Stimulated activated effector memory CD8-positive, alpha-beta T cell treated with anti-CD3 and anti-CD28 coated beads, Interleukin-12 subunit alpha, Interleukin-12 subunit beta, amount 100 ng/mL, for 72 hours (primary cell): ENCODE measurements around the gene AK9.

Experiments used
- ATAC-seq: fragments of 150-1000 bp; cut with Tn5 transposase; 2 replicates; pipeline ENCODE4 v1.10.0; 2021
- DNase-seq, 2 donors: peaks; one replicate each; pipeline ENCODE4 v3.0.0; 2021 to 2022; ENCODE audit warnings: low spot score in 2 of 2
- H3K27ac Mint-ChIP-seq: one replicate; pipeline ENCODE4 v1.8.0; 2022; ENCODE audit warnings: mild to moderate bottlenecking, mixed read lengths
- H3K36me3 Mint-ChIP-seq: one replicate; pipeline ENCODE4 v1.8.0; 2022; ENCODE audit warnings: mild to moderate bottlenecking, mixed read lengths
- H3K4me1 Mint-ChIP-seq: one replicate; pipeline ENCODE4 v1.8.0; 2022; ENCODE audit warnings: mixed read lengths
- H3K4me3 Mint-ChIP-seq: one replicate; pipeline ENCODE4 v1.8.0; 2022; ENCODE audit warnings: mild to moderate bottlenecking, mixed read lengths
- H3K9me3 Mint-ChIP-seq: one replicate; pipeline ENCODE4 v1.8.0; 2022; ENCODE audit warnings: mixed read lengths

AK9 gene

DNA sequence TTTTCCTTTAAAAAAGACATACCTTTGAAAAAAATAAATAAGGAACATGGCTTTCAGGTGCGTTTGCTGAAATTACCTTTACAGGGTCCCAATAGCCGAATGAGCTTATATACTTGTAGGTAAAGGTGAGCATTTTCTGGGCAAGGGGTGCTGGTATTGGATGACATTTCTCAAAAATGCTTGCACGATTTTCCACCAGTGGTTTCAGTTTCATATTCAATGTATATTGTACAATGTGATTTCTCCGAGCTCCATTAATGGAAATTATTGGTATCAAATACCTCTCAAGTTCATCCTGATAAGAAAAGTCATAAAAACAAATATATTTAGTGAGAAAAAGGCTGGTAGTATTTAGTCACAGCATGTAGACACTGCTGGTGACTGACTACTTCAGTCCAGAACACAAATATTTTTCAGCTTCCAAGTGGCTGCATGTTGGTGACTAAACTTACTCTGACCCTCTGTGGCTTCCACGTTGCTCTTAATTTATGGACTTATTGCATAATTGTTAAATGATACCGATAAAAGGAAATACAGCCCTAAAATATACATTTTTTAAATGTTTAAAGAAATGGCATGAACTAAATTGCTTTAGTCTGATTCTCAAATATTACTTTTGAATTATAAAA, 175.1 kb downstream of the AK9 start:
- no peak for DNase-seq
- no peak overlapping the region for H3K27ac Mint-ChIP-seq
- ATAC-seq = peak; percentile 26

DNA sequence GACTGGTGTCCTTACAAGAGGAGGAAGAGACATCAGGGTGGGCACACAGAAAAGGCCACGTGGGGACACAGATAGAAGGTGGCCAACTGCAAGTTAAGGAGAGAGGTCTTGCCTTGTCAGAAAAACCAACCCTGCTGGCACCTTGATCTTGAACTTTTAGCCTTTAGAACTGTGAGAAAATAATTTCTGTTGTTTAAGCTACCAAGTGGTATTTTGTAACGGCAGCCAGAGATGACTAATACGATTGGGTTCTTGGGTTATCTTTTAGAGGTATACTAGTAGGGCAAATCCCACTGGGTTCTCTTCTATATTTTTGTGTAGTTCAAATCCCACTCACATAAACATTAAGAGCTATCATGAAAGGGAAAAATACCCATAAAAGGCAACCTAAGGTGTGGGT, 176.1 kb downstream of the AK9 start:
- H3K4me3 Mint-ChIP-seq = peak overlapping the region; percentile 9
- no peaks in the 10 kb centered on the region for H3K36me3 Mint-ChIP-seq
- H3K27ac Mint-ChIP-seq = peak overlapping the region; percentile 35
- no peak for DNase-seq
- ATAC-seq = no peak
- no peaks in the 10 kb centered on the region for H3K9me3 Mint-ChIP-seq
- H3K4me1 Mint-ChIP-seq = peaks cover 18% of the 10 kb centered on the region

More for the DNA sequence above, 175.1 kb downstream of the AK9 start:
- Mint-ChIP-seq H3K4me3 (peak overlapping the region; percentile 9), H3K4me1 (peaks cover 18% of the 10 kb centered on the region), H3K9me3 (no peaks in the 10 kb centered on the region), H3K36me3 (no peaks in the 10 kb centered on the region)

DNA sequence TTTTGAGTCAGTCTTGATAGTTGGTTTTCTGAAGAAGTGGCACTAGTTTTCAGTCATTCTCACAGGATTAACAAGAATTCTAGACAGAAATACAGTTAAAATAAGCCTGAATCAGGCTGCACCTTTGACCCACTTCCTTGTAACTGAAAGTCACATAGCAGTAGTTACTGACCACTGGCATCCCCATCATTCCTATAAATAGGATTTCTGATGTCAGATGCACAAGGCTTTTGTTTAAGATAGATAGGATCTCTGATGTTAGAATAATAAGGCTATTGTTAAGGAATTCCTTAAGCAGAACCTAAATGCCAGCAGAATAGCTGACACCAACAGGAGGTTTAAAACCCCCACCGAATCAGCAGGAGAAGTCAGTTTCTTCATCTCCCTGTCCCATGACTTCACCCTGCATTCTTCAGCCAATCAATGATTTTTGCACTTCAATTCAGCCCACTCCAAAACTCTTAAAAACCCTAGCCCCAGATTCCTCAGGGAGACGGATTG, 177.4 kb downstream of the AK9 start:
- H3K9me3 Mint-ChIP-seq = no peaks in the 10 kb centered on the region
- H3K4me1 Mint-ChIP-seq = peaks cover 18% of the 10 kb centered on the region
- ATAC-seq = peak; percentile 36
- DNase-seq = no peak
- H3K36me3 Mint-ChIP-seq = no peaks in the 10 kb centered on the region
- H3K27ac Mint-ChIP-seq = no peak overlapping the region
- H3K4me3 Mint-ChIP-seq = no peak overlapping the region

DNA sequence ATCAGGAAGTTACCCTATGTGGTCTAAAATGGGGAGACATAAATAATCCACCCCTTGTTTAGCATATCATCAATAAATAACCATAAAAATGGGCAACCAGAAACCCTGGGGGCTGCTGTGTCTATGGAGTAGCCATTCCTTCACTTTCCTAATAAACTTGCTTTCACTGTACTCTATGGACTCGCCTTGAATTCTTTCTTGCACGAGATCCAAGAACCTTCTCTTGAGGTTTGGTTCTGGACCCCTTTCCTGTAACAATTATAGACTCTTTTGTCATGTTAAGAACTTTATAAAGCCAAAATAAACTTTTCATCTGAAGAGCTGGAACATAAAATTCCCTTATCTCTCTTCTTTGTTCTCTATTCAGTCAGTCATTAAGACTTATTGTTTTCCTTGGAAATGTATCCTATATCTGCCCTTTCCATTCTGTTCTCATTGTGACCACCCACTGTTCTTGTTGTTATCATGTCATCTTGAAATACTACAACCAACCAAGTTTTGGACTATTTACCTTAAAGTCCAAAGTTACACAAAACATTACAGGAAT, 178.7 kb downstream of the AK9 start:
- no peak overlapping the region for H3K4me3 Mint-ChIP-seq
- DNase-seq (no peak), ATAC-seq (no peak)
- H3K27ac Mint-ChIP-seq = no peak overlapping the region
- H3K9me3 Mint-ChIP-seq = no peaks in the 10 kb centered on the region
- H3K36me3 Mint-ChIP-seq = no peaks in the 10 kb centered on the region
- H3K4me1 Mint-ChIP-seq = peaks cover 18% of the 10 kb centered on the region

DNA sequence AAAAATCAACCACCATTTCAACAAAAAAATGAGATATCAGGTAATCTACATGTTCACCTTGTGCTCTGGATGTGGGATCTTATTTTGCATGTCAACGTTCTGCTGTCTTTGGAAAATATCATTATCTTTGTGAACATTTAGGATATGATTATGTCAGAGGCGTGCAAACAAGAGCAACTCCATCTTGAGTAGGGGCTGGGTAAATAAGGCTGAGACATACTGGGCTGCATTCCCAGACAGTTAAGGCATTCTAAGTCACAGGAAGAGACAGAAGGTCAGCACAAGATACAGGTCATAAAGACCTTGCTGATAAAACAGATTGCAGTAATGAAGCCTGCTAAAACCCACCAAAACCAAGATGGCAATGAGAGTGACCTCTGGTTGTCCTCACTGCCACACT, 179.2 kb downstream of the AK9 start:
- ATAC-seq = no peak
- no peaks in the 10 kb centered on the region for H3K9me3 Mint-ChIP-seq
- H3K27ac Mint-ChIP-seq = no peak overlapping the region
- no peaks in the 10 kb centered on the region for H3K36me3 Mint-ChIP-seq
- H3K4me1 Mint-ChIP-seq = peaks cover 15% of the 10 kb centered on the region
- no peak overlapping the region for H3K4me3 Mint-ChIP-seq
- DNase-seq = no peak

DNA sequence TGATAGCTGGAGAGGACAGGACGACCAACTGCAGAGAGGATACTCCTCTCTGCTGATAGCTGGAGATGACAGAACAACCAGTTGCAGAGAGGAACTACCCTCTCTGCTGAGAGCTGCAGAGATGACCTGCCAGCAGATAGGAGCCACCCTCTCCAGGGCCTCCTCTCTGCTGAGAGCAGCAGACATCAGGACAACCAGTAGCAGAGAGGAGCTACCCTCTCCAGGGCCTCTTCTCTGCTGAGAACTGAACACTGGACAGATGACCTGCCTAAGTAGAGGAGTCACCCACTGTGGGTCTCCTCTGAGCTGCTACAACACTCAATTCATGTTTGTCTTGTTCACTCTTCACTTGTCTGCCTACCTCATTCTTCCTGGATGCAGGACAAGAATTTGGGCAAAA, 180.6 kb downstream of the AK9 start:
- ATAC-seq = no peak
- H3K4me3 Mint-ChIP-seq = no peak overlapping the region
- no peak overlapping the region for H3K27ac Mint-ChIP-seq
- H3K9me3 Mint-ChIP-seq = no peaks in the 10 kb centered on the region
- DNase-seq = no peak
- no peaks in the 10 kb centered on the region for H3K36me3 Mint-ChIP-seq
- H3K4me1 Mint-ChIP-seq = peaks cover 4% of the 10 kb centered on the region

DNA sequence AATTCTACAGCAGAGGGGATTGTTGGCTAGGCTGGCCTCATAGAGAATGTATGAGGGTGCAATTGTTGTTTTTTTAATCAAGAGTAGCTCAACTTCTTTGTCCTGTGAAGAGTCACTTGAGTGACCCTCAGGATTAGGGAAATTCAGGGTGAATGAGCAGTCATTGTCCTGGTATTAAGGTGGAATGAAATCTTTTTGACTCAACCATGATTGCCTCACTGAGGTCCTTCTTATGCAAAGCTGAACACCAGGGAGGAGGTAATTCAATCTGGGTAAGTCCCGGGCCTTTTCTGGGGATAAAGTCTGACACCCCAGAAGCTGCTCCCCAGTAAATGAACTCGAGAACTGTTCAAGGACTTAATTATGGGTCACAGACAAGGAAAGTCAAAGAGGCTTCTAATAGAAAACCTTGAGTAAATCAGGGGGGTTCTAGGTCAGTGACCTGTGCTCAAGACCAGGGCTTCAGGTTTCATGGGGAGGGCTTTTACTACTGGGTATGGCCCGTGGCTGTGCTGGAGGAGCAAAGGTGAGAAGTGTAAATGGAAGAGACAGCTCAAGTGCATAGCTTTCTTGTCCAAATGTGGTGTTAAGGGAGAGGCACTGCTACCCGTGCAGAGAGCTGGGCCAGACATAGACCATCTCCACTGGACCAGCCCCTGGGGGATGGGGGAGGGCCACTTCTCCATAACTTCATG, 182.7 kb downstream of the AK9 start:
- Mint-ChIP-seq H3K27ac (no peak overlapping the region), H3K4me1 (no peaks in the 10 kb centered on the region), H3K4me3 (no peak overlapping the region), H3K9me3 (no peaks in the 10 kb centered on the region), H3K36me3 (no peaks in the 10 kb centered on the region)
- no peak for DNase-seq
- ATAC-seq = no peak

DNA sequence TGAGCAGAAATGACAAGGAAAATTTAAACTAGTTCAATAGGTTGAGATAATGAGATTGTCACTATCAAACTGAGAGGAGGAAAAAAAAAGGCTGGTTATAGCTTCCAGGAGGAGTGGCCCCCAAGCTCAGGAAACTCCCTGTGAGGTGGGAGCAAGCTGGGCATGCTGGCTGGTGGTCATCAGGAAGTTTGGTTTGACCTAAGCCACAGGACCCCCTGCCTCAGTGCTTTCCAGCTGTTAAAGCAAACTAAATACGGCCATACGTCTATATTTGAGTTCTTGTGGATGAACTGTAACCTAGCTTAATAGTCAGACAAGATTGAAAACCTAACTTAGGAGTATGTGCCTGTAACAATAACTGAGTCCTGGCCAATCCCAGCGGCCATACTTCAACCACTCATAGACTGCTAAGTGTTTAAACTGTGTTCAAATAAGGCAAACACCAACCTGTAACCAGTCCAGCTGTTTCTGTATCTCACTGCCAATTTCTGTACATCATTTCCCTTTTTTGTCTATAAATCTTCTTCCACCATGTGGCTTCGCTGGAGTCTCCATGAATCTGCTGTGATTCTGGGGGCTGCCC, 183.4 kb downstream of the AK9 start:
- H3K4me1 Mint-ChIP-seq = no peaks in the 10 kb centered on the region
- no peaks in the 10 kb centered on the region for H3K9me3 Mint-ChIP-seq
- H3K36me3 Mint-ChIP-seq = no peaks in the 10 kb centered on the region
- DNase-seq = no peak
- peak overlapping the region; percentile 4 for H3K27ac Mint-ChIP-seq
- no peak overlapping the region for H3K4me3 Mint-ChIP-seq
- ATAC-seq = no peak

DNA sequence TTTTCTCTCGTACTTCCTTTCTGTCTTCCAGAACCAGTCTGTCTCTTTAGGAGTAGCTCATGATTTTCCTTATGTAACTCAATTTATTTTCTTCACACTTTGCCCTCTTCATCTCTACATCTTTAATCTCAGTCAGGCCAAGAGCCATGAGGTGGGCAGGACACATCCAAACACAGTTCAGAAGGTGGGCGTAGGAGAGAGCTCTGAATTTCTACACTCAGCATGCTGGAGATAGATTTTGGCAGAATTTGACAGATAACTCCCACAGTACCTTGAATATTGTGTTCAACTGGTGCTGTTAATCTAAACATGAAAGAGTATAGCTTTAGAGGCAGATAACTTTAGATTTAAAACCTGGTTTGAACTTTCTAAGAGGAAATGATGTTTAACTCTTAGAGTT, 184.2 kb downstream of the AK9 start:
- no peak overlapping the region for H3K4me3 Mint-ChIP-seq
- H3K9me3 Mint-ChIP-seq = no peaks in the 10 kb centered on the region
- H3K27ac Mint-ChIP-seq = peak overlapping the region; percentile 4
- H3K4me1 Mint-ChIP-seq = no peaks in the 10 kb centered on the region
- ATAC-seq (no peak), DNase-seq (no peak)
- no peaks in the 10 kb centered on the region for H3K36me3 Mint-ChIP-seq

DNA sequence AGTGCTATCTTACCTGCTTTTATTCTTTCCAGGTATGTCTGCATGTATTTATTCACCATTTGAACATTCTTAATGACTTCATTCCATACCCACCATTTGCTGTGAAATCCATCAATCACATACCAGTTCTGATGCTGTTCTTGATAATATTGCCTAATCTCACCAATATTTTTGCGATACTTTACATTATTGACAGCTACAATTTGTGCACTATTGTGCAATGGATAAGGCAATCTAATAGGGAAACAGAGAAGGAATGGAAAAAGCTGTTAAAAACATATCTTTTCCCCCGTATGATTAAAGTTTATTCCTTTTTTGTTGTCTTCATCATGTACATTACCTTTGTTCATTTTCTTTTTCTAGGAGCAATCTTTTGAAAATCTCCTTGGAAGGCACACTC, 184.7 kb downstream of the AK9 start:
- Mint-ChIP-seq H3K4me1 (no peaks in the 10 kb centered on the region), H3K27ac (peak overlapping the region; percentile 4), H3K4me3 (no peak overlapping the region), H3K36me3 (no peaks in the 10 kb centered on the region), H3K9me3 (no peaks in the 10 kb centered on the region)
- ATAC-seq = no peak
- DNase-seq = no peak

DNA sequence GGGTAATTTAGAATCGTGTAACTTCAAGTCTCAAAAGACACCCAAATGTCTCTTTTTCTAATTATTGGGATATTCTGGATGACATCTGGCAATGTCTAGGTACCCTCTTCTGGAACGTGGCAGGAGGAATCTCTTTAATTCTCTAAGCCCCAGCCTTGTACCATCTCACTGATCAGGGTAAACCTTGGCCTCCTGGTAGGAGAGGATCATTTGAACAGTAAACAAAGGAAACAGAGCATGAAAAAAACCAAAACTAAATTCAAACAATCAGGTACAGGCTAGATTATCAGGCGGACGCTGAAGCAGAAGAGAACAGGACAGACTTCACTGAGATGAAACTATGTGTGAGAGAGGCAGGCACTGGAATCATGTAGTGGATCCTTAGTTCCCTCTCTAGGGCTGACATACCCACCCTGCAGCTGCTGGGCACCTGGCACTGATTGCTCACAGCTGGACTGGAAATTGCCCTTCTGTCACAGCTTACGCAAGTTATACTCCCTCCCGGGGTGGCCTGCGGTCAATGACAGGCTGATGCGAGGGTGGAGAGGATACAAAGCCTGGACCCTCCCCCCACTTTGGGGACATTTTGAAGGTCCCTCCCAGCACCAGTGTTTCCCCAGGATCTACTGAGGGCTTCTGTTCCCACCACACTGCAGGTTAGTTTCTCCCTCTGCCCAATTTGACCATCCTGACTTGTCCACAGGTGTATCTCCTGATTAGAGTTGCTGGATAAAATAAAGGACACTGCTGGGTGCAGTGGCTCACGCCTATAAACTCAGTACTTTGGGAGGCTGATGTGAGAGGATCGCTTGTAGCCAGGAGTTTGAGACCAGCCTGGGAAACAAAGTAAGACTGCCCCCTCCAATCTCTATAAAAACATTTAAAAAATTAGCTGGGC, 187.4 kb downstream of the AK9 start:
- ATAC-seq (no peak), DNase-seq (no peak)
- no peaks in the 10 kb centered on the region for H3K9me3 Mint-ChIP-seq
- H3K27ac Mint-ChIP-seq = no peak overlapping the region
- no peak overlapping the region for H3K4me3 Mint-ChIP-seq
- no peaks in the 10 kb centered on the region for H3K4me1 Mint-ChIP-seq
- H3K36me3 Mint-ChIP-seq = no peaks in the 10 kb centered on the region

DNA sequence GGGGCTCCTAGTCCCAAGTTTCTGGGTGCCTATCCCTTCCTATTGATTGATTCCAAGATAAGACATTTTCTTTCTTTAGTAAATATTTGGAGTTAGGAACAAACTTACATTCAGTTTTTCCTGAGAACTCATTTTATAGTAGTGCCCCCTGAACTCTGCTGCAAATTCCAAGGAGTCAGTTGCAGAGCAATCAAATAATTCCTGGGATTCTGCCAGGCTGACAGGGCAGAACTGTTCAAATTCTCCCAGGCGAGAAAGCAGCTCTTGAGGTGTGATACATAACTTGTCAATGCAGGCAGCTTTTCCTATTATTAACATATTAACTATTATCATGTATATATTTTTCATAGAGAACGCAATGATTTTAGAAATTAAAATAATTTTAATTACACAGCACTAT, 192.1 kb downstream of the AK9 start:
- no peaks in the 10 kb centered on the region for H3K9me3 Mint-ChIP-seq
- DNase-seq (no peak), ATAC-seq (no peak)
- no peaks in the 10 kb centered on the region for H3K36me3 Mint-ChIP-seq
- H3K4me3 Mint-ChIP-seq = no peak overlapping the region
- no peaks in the 10 kb centered on the region for H3K4me1 Mint-ChIP-seq
- H3K27ac Mint-ChIP-seq = no peak overlapping the region

DNA sequence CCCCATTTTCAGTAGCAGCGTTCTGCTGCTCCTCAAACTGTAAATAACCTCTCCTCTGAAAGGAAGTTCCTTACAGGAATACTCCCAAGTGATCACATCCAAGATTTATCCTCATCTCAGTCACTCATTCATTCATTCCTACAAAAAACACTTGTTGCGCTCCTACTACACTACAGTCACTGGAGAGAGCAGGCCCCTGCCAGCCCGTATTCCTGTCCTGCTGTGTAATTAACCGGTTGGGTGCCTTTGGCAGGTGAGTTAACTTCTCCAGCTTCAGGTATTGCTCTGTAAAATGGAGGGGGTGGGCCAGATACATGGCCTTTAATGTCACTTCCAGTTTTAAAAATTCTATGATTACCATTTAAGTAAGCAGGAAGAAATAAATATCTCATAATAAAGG, 192.9 kb downstream of the AK9 start:
- Mint-ChIP-seq H3K4me3 (no peak overlapping the region), H3K9me3 (no peaks in the 10 kb centered on the region)
- no peak for ATAC-seq

DNA sequence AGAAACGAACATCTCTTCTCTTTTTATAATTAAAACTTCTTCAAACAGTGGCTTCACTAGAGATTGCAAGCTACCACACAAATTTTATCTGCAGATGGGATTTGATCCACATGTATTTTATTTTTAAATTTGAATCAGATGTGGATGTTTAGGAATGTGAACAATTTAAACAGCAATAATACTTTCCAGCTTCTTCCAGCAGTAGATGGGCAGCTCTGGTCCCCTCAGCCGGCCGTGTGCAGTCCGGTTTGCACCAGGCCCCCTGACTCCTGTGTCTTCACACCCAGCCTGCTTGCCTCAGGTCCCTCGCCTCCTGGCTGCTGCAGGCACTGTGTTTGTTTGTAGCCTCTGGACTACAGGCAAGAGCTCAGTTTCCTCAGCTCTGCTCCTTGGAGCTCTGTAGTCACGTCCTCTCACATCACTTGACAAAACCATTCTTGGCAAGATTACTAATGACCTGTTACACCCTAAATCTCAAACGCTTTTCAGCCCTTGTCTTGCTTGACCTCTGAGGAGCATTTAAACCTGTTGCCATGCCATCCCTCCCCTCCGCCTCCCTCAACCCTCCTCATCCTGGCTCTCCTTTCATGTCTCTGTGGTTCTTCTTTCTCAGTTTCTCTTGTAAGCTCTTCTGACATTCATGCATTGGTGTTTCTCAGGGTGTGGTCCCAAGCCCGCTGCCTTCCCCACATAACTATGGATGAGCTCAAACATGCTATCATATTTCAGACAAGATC, 194.8 kb downstream of the AK9 start:
- Mint-ChIP-seq H3K36me3 (no peaks in the 10 kb centered on the region), H3K9me3 (no peaks in the 10 kb centered on the region), H3K4me3 (no peak overlapping the region), H3K4me1 (peaks cover 9% of the 10 kb centered on the region), H3K27ac (peak overlapping the region; percentile 60)
- DNase-seq (no peak), ATAC-seq (no peak)

More for the DNA sequence above, 192.9 kb downstream of the AK9 start:
- no peak overlapping the region for H3K27ac Mint-ChIP-seq
- no peak for DNase-seq
- H3K4me1 Mint-ChIP-seq = no peaks in the 10 kb centered on the region
- no peaks in the 10 kb centered on the region for H3K36me3 Mint-ChIP-seq
